HepG2 (cell line): ENCODE data around the gene SLC4A2. TPM values are rescaled to one million over a fixed set of nuclear protein-coding genes. Genes with fewer than 3 reads are reported as not detected.
A peak's percentile ranks its signal among the peaks of the same experiment; 100 is the strongest.

Experiments used
- ATAC-seq: fragments of 200-7000 bp; cut with Tn5 transposase; 3 replicates; pipeline ENCODE4 v1.9.1; 2020; ENCODE audit warnings: mild to moderate bottlenecking, moderate library complexity
- BruUV-seq: library from RNA; stranded (reverse); fragments of 400-500 nt; replicated peaks from 2 replicates; lab custom pipeline; 2021; lab: Mats Ljungman, UMichigan
- CTCF ChIA-PET: fragments of 300-600 bp; formaldehyde crosslinking; extraction: SDS; loops from one replicate; lab custom pipeline; 2021; ENCODE audit warnings: low total read pairs, inconsistent platforms, low intra/inter-chr PET ratio; lab: Yijun Ruan, JAX
- POLR2A ChIA-PET: fragments of 350-600 bp; sonication (Branson Sonifier 250); formaldehyde crosslinking; loops from one replicate; lab custom pipeline; 2020; ENCODE audit warnings: antibody characterized with exemption, inconsistent platforms; lab: Yijun Ruan, JAX
- DNase-seq: peaks from one replicate; pipeline ENCODE4 v3.0.0-alpha.2; 2015; ENCODE audit warnings: low spot score
- FAIRE-seq: peaks from 3 replicates; lab custom pipeline; 2011; peaks lifted over from hg19 to GRCh38; lab: Jason Lieb, UNC
- H2AFZ ChIP-seq: one replicate; pipeline ENCODE4 v1.6.1; 2011; ENCODE audit warnings: low read length, inconsistent platforms
- H3K27ac ChIP-seq: fragments of 300-600 bp; 3 replicates; pipeline ENCODE4 v1.8.0; 2011; ENCODE audit warnings: mixed run types, mild to moderate bottlenecking, mixed read lengths, low read length, inconsistent platforms; ENCODE audit not compliant: insufficient read depth; ENCODE audit errors: extremely low read length
- H3K27me3 ChIP-seq, 2 experiments: fragments of 200-600 bp in 1 of 2; 2 replicates in 1 of 2; 3 replicates in 1 of 2; pipeline versions ENCODE4 v1.6.0 to v1.8.0; 2011; ENCODE audit warnings: low read length in 2 of 2, mild to moderate bottlenecking in 2 of 2, moderate library complexity in 2 of 2, inconsistent platforms in 1 of 2; ENCODE audit not compliant: insufficient read depth in 2 of 2, control insufficient read depth in 1 of 2
- H3K36me3 ChIP-seq, 2 experiments: fragments of 200-600 bp in 1 of 2; replicated peaks in 1 of 2; 2 replicates in 1 of 2; 3 replicates in 1 of 2; pipeline versions ENCODE4 v1.5.1 to v1.8.0; 2011; ENCODE audit warnings: low read length in 2 of 2, inconsistent platforms in 1 of 2; ENCODE audit not compliant: insufficient read depth in 2 of 2, control insufficient read depth in 1 of 2
- H3K4me1 ChIP-seq: 2 replicates; pipeline ENCODE4 v1.5.1; 2012; ENCODE audit warnings: low read length, inconsistent platforms; ENCODE audit not compliant: insufficient read depth
- H3K4me2 ChIP-seq: 2 replicates; pipeline ENCODE4 v1.6.0; 2011; ENCODE audit warnings: low read depth, low read length, inconsistent platforms
- H3K4me3 ChIP-seq, 3 experiments: fragments of 200-600 bp in 1 of 3; sonication (generic), shearing (Covaris generic) in 1 of 3; replicated peaks in 1 of 3; 2 replicates each; pipeline ENCODE4 v1.5.1; 2011 to 2016; ENCODE audit warnings: low read length in 3 of 3, inconsistent platforms in 2 of 3, low read depth in 2 of 3, mild to moderate bottlenecking in 2 of 3, control low read depth in 1 of 3, mixed read lengths in 1 of 3; ENCODE audit not compliant: insufficient read depth in 1 of 3
- H3K79me2 ChIP-seq: one replicate; pipeline ENCODE4 v1.6.1; 2011; ENCODE audit warnings: low read length, inconsistent platforms; ENCODE audit not compliant: insufficient read depth
- H3K9ac ChIP-seq: 2 replicates; pipeline ENCODE4 v1.6.0; 2011; ENCODE audit warnings: mild to moderate bottlenecking, low read depth, low read length, inconsistent platforms; ENCODE audit not compliant: insufficient read depth
- H3K9me3 ChIP-seq: 2 replicates; pipeline ENCODE4 v1.5.1; 2012; ENCODE audit warnings: mild to moderate bottlenecking, low read length
- H4K20me1 ChIP-seq: 2 replicates; pipeline ENCODE4 v1.6.0; 2011; ENCODE audit warnings: inconsistent platforms, mild to moderate bottlenecking, low read length, moderate library complexity; ENCODE audit not compliant: insufficient read depth
- HNRNPUL1 ChIP-seq: fragments of 200-400 bp; formaldehyde crosslinking; IDR thresholded peaks from 2 replicates; pipeline ENCODE4 v1.6.1; 2017; ENCODE audit warnings: low read depth, mild to moderate bottlenecking, low read length, moderate library complexity
- HOXA7 ChIP-seq: sonication (generic); formaldehyde crosslinking; IDR thresholded peaks from 2 replicates; pipeline ENCODE4 v1.8.1; 2022; ENCODE audit warnings: mild to moderate bottlenecking, missing genetic modification reagents, moderate library complexity
- ISX ChIP-seq: sonication (generic); formaldehyde crosslinking; conservative IDR thresholded peaks from 2 replicates; pipeline ENCODE4 v1.5.0; 2020; ENCODE audit warnings: missing genetic modification reagents
- MAF1 ChIP-seq: sonication (generic); formaldehyde crosslinking; IDR thresholded peaks from 2 replicates; pipeline ENCODE4 v1.5.0; 2020; ENCODE audit warnings: missing genetic modification reagents, borderline replicate concordance
- MATR3 ChIP-seq: sonication (generic); formaldehyde crosslinking; IDR thresholded peaks from 2 replicates; pipeline ENCODE4 v1.4.0; 2020; ENCODE audit warnings: missing genetic modification reagents
- MED8 ChIP-seq: sonication (generic); formaldehyde crosslinking; IDR thresholded peaks from 2 replicates; pipeline ENCODE4 v1.8.1; 2023; ENCODE audit warnings: mild to moderate bottlenecking, missing genetic modification reagents; ENCODE audit not compliant: insufficient replicate concordance
- PRPF4 ChIP-seq: fragments of 200-400 bp; formaldehyde crosslinking; IDR thresholded peaks from 2 replicates; pipeline ENCODE4 v1.6.1; 2016; ENCODE audit warnings: low read length, low read depth; ENCODE audit not compliant: poor library complexity, severe bottlenecking
- RBFOX2 ChIP-seq: fragments of 200-400 bp; formaldehyde crosslinking; IDR thresholded peaks from 2 replicates; pipeline ENCODE4 v1.6.1; 2017; ENCODE audit warnings: low read depth, mild to moderate bottlenecking, low read length
- RFXAP ChIP-seq: sonication (generic); formaldehyde crosslinking; IDR thresholded peaks from 2 replicates; pipeline ENCODE4 v1.4.0; 2020; ENCODE audit warnings: missing genetic modification reagents, borderline replicate concordance
- SALL1 ChIP-seq: sonication (generic); formaldehyde crosslinking; IDR thresholded peaks from 2 replicates; pipeline ENCODE4 v1.8.0; 2022; ENCODE audit warnings: mild to moderate bottlenecking, missing genetic modification reagents
- TCF12 ChIP-seq, 2 experiments: fragments of 450-650 bp in 1 of 2; sonication (generic) in 1 of 2; formaldehyde crosslinking in 1 of 2; IDR thresholded peaks; 2 replicates each; pipeline versions ENCODE4 v1.6.1 to v1.8.0; 2017 to 2022; ENCODE audit warnings: antibody characterized with exemption in 1 of 2, mild to moderate bottlenecking in 1 of 2, missing genetic modification reagents in 1 of 2, moderate library complexity in 1 of 2
- TOPORS ChIP-seq: sonication (generic); formaldehyde crosslinking; IDR thresholded peaks from 2 replicates; pipeline ENCODE4 v1.8.0; 2023; ENCODE audit warnings: mild to moderate bottlenecking, missing genetic modification reagents
- YEATS4 ChIP-seq: sonication (generic); formaldehyde crosslinking; IDR thresholded peaks from 2 replicates; pipeline ENCODE4 v1.4.0; 2020; ENCODE audit warnings: missing genetic modification reagents, borderline replicate concordance
- ZBTB38 ChIP-seq: sonication (generic); formaldehyde crosslinking; IDR thresholded peaks from 2 replicates; pipeline ENCODE4 v1.5.1; 2020; ENCODE audit warnings: mild to moderate bottlenecking, missing genetic modification reagents
- ZBTB7B ChIP-seq: sonication (generic); formaldehyde crosslinking; IDR thresholded peaks from 2 replicates; pipeline ENCODE4 v1.4.0; 2020; ENCODE audit warnings: missing genetic modification reagents
- ZKSCAN1 ChIP-seq: fragments of 150-350 bp; IDR thresholded peaks from 2 replicates; pipeline ENCODE4 v1.6.1; 2014; ENCODE audit warnings: low read length
- ZNF337 ChIP-seq: sonication (generic); formaldehyde crosslinking; IDR thresholded peaks from 2 replicates; pipeline ENCODE4 v1.5.1; 2020; ENCODE audit warnings: missing genetic modification reagents, low read depth, mild to moderate bottlenecking, borderline replicate concordance
- ZNF441 ChIP-seq: sonication (generic); formaldehyde crosslinking; IDR thresholded peaks from 2 replicates; pipeline ENCODE4 v1.7.0; 2021; ENCODE audit warnings: missing genetic modification reagents, borderline replicate concordance
- ZNF768 ChIP-seq: sonication (generic); formaldehyde crosslinking; IDR thresholded peaks from 2 replicates; pipeline ENCODE4 v1.4.0; 2020; ENCODE audit warnings: missing genetic modification reagents
- ZNF891 ChIP-seq: sonication (generic); formaldehyde crosslinking; IDR thresholded peaks from 2 replicates; pipeline ENCODE4 v1.5.0; 2020; ENCODE audit warnings: mild to moderate bottlenecking, missing genetic modification reagents
- ZSCAN31 ChIP-seq: sonication (generic); formaldehyde crosslinking; IDR thresholded peaks from 2 replicates; pipeline ENCODE4 v1.5.0; 2020; ENCODE audit warnings: low read depth, mild to moderate bottlenecking, missing genetic modification reagents
- WGBS: methylation state at CpG from one replicate; pipeline ENCODE4 v1.1.6; 2017; ENCODE audit warnings: low lambda C conversion rate; 5-methylcytosine and 5-hydroxymethylcytosine counted together
- in situ Hi-C: cut with HindIII; loops from 2 replicates; pipeline ENCODE4 v1.10.0; 2017; ENCODE audit warnings: low pct_unique_long_range_greater_than_20kb; ENCODE audit not compliant: extremely low pct_ligation_motif_present
- intact Hi-C: fragments of 100-400 bp; cut with micrococcal nuclease; formaldehyde crosslinking; loops from one replicate; pipeline ENCODE4 v1.10.0; 2022; ENCODE audit not compliant: unreplicated experiment
- polyA plus RNA-seq, 8 experiments: library from polyadenylated mRNA; depleted of rRNA in 3 of 8; stranded (reverse) in 7 of 8; unstranded in 1 of 8; fragments of >200 nt; fragmentation: Illumina TruSeq in 4 of 8; extraction: Trizol in 4 of 8; gene quantifications; 2 replicates each; pipeline versions ENCODE4 v1.2.1 to v1.2.3, GENCODE V29; 2011 to 2016; ENCODE audit warnings: low read depth in 4 of 8, missing spikeins in 1 of 8, mixed read lengths in 1 of 8; ENCODE audit not compliant: insufficient read depth in 1 of 8
- total RNA-seq, 5 experiments: library from RNA; depleted of rRNA; stranded (reverse); fragments of >200 nt; fragmentation: Illumina TruSeq; extraction: Trizol; gene quantifications; 2 replicates each; pipeline ENCODE4 v1.2.3, GENCODE V29; 2016; ENCODE audit warnings: low read depth in 1 of 5
- TF ChIP-seq, protein P1 (sequence below): sonication (generic); formaldehyde crosslinking; IDR thresholded peaks from 2 replicates; pipeline ENCODE4 v1.4.0; 2020; ENCODE audit warnings: low read depth, mild to moderate bottlenecking, missing genetic modification reagents

SLC4A2 gene
- total and polyA plus RNA-seq, 2 of the 13 experiments (the other 11 are each of a cell fraction or from before 2014, with no cell fraction given) = 51.9 to 73.4 TPM

DNA sequence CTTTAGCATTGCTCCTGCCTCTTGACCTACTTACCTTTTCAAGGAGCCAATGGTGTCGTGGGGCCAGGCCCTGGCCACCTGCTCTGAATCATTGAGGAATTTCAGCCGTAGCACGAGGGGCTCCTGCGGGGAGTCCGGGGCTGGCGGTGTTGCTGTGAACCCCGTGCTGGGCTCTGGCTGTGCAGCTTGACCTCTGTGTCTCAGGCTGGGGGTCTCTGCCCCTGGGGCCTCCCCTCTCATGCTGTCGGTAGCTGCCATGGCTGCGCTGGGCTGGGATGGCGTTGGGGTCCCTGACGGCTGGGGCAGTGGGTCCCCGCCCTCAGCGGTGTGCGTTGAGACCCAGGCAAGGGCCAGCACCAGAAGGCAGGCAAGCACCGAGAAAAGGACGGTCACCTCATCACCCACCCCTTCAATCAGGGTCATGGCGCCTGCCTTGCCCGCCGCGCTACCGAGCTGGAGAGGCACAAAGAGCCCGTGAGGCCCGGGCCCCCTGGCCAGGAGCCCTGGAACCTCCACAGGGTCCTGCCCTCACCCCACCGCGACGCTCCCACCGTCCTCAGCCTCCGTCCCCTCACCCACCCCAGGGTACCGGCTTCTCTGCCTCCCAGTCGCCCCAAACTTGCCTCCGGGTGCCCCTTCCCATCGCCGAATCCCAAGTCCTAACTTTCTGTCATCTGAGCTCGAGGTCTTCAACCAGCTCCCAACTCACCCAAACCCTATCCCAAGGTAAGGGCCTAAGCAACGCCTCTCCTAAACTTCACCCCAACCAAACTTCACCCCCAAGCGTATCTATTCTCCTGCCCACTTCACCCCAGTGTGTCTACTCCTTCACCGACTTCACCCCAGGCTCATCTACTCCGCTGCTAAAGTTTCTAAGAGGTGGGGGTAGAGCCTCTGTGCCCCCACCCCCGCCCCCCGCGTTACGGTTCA is 23.0 kb downstream of the SLC4A2 start:
- Histone ChIP-seq H3K27me3 (no peaks in the 10 kb centered on the region; a peak in 1 of 5 replicates), H3K4me3 (peak overlapping the region; percentile 85 to 96 (median 88)), H3K9ac (peak overlapping the region; percentile 100), H3K4me2 (peak overlapping the region; percentile 97), H3K9me3 (no peaks in the 10 kb centered on the region), H4K20me1 (no peaks in the 10 kb centered on the region), H2AFZ (no peak overlapping the region), H3K27ac (peak overlapping the region; percentile 85), H3K79me2 (peaks cover 40% of the 10 kb centered on the region), H3K36me3 (0 out of 5 replicates have a peak, but pooled peaks cover 0 to 1% of the 10 kb centered on the region in 2 experiments), H3K4me1 (peaks cover 48% of the 10 kb centered on the region)
- CTCF ChIA-PET = no interaction called here
- FAIRE-seq (no peak), DNase-seq (no peak), ATAC-seq (no peak)
- WGBS = 3% methylated on average over 22 of the region's 42 CpGs
- no TSS peak for BruUV-seq
- POLR2A ChIA-PET = interaction anchor here (0.9 to 3.8 kb wide), 3 partner anchors 20 to 54 kb away, joined by 3 to 144 read pairs (median 4); partner anchors contain the start of gene ABCB8
- intact Hi-C loops (loop anchor here (10.0 kb wide), 1 partner anchor 162 kb away; the partner anchor contains the start of gene SMARCD3), in situ Hi-C loops (no loop called here)
- TF ChIP-seq ZNF768 (CRISPR knock-in tag) = peak; percentile 30; the same call in 1 of the 2 replicates
- TF ChIP-seq ZBTB7B (CRISPR knock-in tag) = 0 out of 2 replicates have a peak, but pooled peaks have one; percentile 2
- TF ChIP-seq RBFOX2 = peak; percentile 60; the same call in 1 of the 2 replicates
- TF ChIP-seq HNRNPUL1 = no peak
- TF ChIP-seq ZSCAN31 = 0 out of 2 replicates have a peak, but pooled peaks have one; percentile 23
- peak; percentile 45 for TF ChIP-seq MED8
- TF ChIP-seq PRPF4 = no peak
- TF ChIP-seq MAF1 = no peak
- TF ChIP-seq ZKSCAN1 = no peak
- TF ChIP-seq SALL1 (CRISPR knock-in tag) = peak; percentile 15; the same call in 1 of the 2 replicates
- TF ChIP-seq ZNF337 = 0 out of 2 replicates have a peak, but pooled peaks have one; percentile 28
- TF ChIP-seq RFXAP (CRISPR knock-in tag) = no peak
- TF ChIP-seq ZBTB38 = peak; percentile 47; the same call in 1 of the 2 replicates
- TF ChIP-seq TCF12 (IDR thresholded peaks at IDR 0.05) = no peak
- TF ChIP-seq TCF12 (CRISPR knock-in tag; IDR thresholded peaks at IDR 0.05) = 0 out of 2 replicates have a peak, but pooled peaks have one; percentile 28
- no peak for TF ChIP-seq YEATS4 (CRISPR knock-in tag)
- TF ChIP-seq HOXA7 (CRISPR knock-in tag) = no peak
- no peak for TF ChIP-seq TOPORS
- TF ChIP-seq ZNF891 (CRISPR knock-in tag) = 0 out of 2 replicates have a peak, but pooled peaks have one; percentile 39
- no peak for TF ChIP-seq MATR3 (CRISPR knock-in tag)
- TF ChIP-seq ISX (CRISPR knock-in tag) = no peak
- no peak for TF ChIP-seq ZNF441 (CRISPR knock-in tag)
- TF ChIP-seq, protein P1, sequence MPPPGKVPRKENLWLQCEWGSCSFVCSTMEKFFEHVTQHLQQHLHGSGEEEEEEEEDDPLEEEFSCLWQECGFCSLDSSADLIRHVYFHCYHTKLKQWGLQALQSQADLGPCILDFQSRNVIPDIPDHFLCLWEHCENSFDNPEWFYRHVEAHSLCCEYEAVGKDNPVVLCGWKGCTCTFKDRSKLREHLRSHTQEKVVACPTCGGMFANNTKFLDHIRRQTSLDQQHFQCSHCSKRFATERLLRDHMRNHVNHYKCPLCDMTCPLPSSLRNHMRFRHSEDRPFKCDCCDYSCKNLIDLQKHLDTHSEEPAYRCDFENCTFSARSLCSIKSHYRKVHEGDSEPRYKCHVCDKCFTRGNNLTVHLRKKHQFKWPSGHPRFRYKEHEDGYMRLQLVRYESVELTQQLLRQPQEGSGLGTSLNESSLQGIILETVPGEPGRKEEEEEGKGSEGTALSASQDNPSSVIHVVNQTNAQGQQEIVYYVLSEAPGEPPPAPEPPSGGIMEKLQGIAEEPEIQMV (CRISPR knock-in tag) = no peak
